Measurements from ENCODE around the gene ZMYND12. TPM values are rescaled to one million over a fixed set of nuclear protein-coding genes. Genes with fewer than 3 reads are reported as not detected.
"Not testable (repeated sequence)": the region's sequence is repeated elsewhere in the genome, so short reads cannot be mapped to it uniquely, and the experiment has no call there.

Gene ZMYND12
- total RNA-seq, 2 experiments from 2014 or later: not detected

- Histone ChIP-seq H3K9me2 (ENCODE audit: insufficient read depth, low read length) (no peaks in the 10 kb centered on the region), H2AFZ (ENCODE audit: low read length) (no peak overlapping the region), H3K4me2 (ENCODE audit: low read length) (no peak overlapping the region), H3K9me3 (ENCODE audit: low read length) (no peaks in the 10 kb centered on the region), H3K27ac (ENCODE audit: low read depth, low read length, poor library complexity, severe bottlenecking) (no peak overlapping the region), H4K20me1 (ENCODE audit: insufficient read depth, low read length) (no peaks in the 10 kb centered on the region), H3K79me2 (ENCODE audit: insufficient read depth, low read depth, low read length) (no peaks in the 10 kb centered on the region), H3K36me3 (ENCODE audit: insufficient read depth, low read length) (no peaks in the 10 kb centered on the region), H3K4me3 (ENCODE audit: low read depth, low read length, poor library complexity, severe bottlenecking) (no peak overlapping the region), H3K4me1 (ENCODE audit: insufficient read depth, low read length, poor library complexity, severe bottlenecking) (no peaks in the 10 kb centered on the region)
- TF ChIP-seq EZH2phosphoT487 (IDR thresholded peaks at IDR 0.05; ENCODE audit: borderline replicate concordance, low read depth, low read length): no peak
- no peak for TF ChIP-seq CTCF (conservative IDR thresholded peaks at IDR 0.05; ENCODE audit: low read length)
- ChIA-PET CTCF (ENCODE audit: unreplicated experiment) (no interaction called here), POLR2A (interaction anchor here (0.6 to 0.7 kb wide), 2 partner anchors 45 to 245 kb away, joined by 3 to 4 read pairs; no protein-coding TSS in a partner anchor)
- DNase-seq (ENCODE audit: low spot score): no peak
- BruUV-seq (replicated peaks): no TSS peak
- intact Hi-C loops (cut with micrococcal nuclease; ENCODE audit: unreplicated experiment): no loop called here
These were observed 25.1 kb upstream of the ZMYND12 start for GRCh38 chr1:42480921-42481320.

GRCh38 chr1:42479621-42480020, 23.8 kb upstream of the ZMYND12 start:
- TF ChIP-seq EZH2phosphoT487 (IDR thresholded peaks at IDR 0.05; ENCODE audit: borderline replicate concordance, low read depth, low read length) (no peak), CTCF (conservative IDR thresholded peaks at IDR 0.05; ENCODE audit: low read length) (peak; percentile 28; the same call in 1 of the 2 replicates)
- BruUV-seq (replicated peaks): no TSS peak
- intact Hi-C loops (cut with micrococcal nuclease; ENCODE audit: unreplicated experiment): no loop called here
- H3K36me3 ChIP-seq (ENCODE audit: insufficient read depth, low read length): no peaks in the 10 kb centered on the region
- DNase-seq (ENCODE audit: low spot score): no peak
- ChIA-PET CTCF (ENCODE audit: unreplicated experiment) (no interaction called here), POLR2A (no interaction called here)
- H2AFZ ChIP-seq (ENCODE audit: low read length): no peak overlapping the region
- no peaks in the 10 kb centered on the region for H3K9me2 ChIP-seq (ENCODE audit: insufficient read depth, low read length)
- no peak overlapping the region for H3K4me3 ChIP-seq (ENCODE audit: low read depth, low read length, poor library complexity, severe bottlenecking)
- H4K20me1 ChIP-seq (ENCODE audit: insufficient read depth, low read length): no peaks in the 10 kb centered on the region
- no peak overlapping the region for H3K4me2 ChIP-seq (ENCODE audit: low read length)
- no peak overlapping the region for H3K27ac ChIP-seq (ENCODE audit: low read depth, low read length, poor library complexity, severe bottlenecking)
- H3K9me3 ChIP-seq (ENCODE audit: low read length): no peaks in the 10 kb centered on the region
- H3K79me2 ChIP-seq (ENCODE audit: insufficient read depth, low read depth, low read length): no peaks in the 10 kb centered on the region
- H3K4me1 ChIP-seq (ENCODE audit: insufficient read depth, low read length, poor library complexity, severe bottlenecking): no peaks in the 10 kb centered on the region

GRCh38 chr1:42477775-42478174, 22.0 kb upstream of the ZMYND12 start:
- no peak overlapping the region for H3K27ac ChIP-seq (ENCODE audit: low read depth, low read length, poor library complexity, severe bottlenecking)
- no peaks in the 10 kb centered on the region for H3K9me2 ChIP-seq (ENCODE audit: insufficient read depth, low read length)
- H3K36me3 ChIP-seq (ENCODE audit: insufficient read depth, low read length): no peaks in the 10 kb centered on the region
- TF ChIP-seq CTCF (conservative IDR thresholded peaks at IDR 0.05; ENCODE audit: low read length): no peak
- no peak for TF ChIP-seq EZH2phosphoT487 (IDR thresholded peaks at IDR 0.05; ENCODE audit: borderline replicate concordance, low read depth, low read length)
- CTCF ChIA-PET (ENCODE audit: unreplicated experiment): no interaction called here
- intact Hi-C loops (cut with micrococcal nuclease; ENCODE audit: unreplicated experiment): no loop called here
- H3K4me3 ChIP-seq (ENCODE audit: low read depth, low read length, poor library complexity, severe bottlenecking): no peak overlapping the region
- H3K79me2 ChIP-seq (ENCODE audit: insufficient read depth, low read depth, low read length): no peaks in the 10 kb centered on the region
- no peak overlapping the region for H3K4me2 ChIP-seq (ENCODE audit: low read length)
- no peaks in the 10 kb centered on the region for H3K4me1 ChIP-seq (ENCODE audit: insufficient read depth, low read length, poor library complexity, severe bottlenecking)
- H3K9me3 ChIP-seq (ENCODE audit: low read length): no peaks in the 10 kb centered on the region
- POLR2A ChIA-PET: no interaction called here
- DNase-seq (ENCODE audit: low spot score): no peak
- no peak overlapping the region for H2AFZ ChIP-seq (ENCODE audit: low read length)
- BruUV-seq (replicated peaks): no TSS peak
- H4K20me1 ChIP-seq (ENCODE audit: insufficient read depth, low read length): no peaks in the 10 kb centered on the region

- BruUV-seq (replicated peaks): not testable (repeated sequence)
These were observed 21.5 kb upstream of the ZMYND12 start for GRCh38 chr1:42477354-42477753.

More at GRCh38 chr1:42477354-42477753, 21.5 kb upstream of the ZMYND12 start:
- H2AFZ ChIP-seq (ENCODE audit: low read length); DNase-seq (ENCODE audit: low spot score); CTCF ChIA-PET (ENCODE audit: unreplicated experiment); H4K20me1 ChIP-seq (ENCODE audit: insufficient read depth, low read length); H3K4me3 ChIP-seq (ENCODE audit: low read depth, low read length, poor library complexity, severe bottlenecking); H3K9me2 ChIP-seq (ENCODE audit: insufficient read depth, low read length); POLR2A ChIA-PET; H3K4me1 ChIP-seq (ENCODE audit: insufficient read depth, low read length, poor library complexity, severe bottlenecking); H3K9me3 ChIP-seq (ENCODE audit: low read length); H3K36me3 ChIP-seq (ENCODE audit: insufficient read depth, low read length); H3K79me2 ChIP-seq (ENCODE audit: insufficient read depth, low read depth, low read length); H3K27ac ChIP-seq (ENCODE audit: low read depth, low read length, poor library complexity, severe bottlenecking); intact Hi-C loops (cut with micrococcal nuclease; ENCODE audit: unreplicated experiment); H3K4me2 ChIP-seq (ENCODE audit: low read length): not testable (repeated sequence)

Measured in OCI-LY7 (cell line).